Activated CD8-positive, alpha-beta memory T cell treated with anti-CD3 and anti-CD28 coated beads, Interleukin-2, amount 50 U/mL, for 24 hours (primary cell): ENCODE results near the gene TPD52L2.

Experiments
- DNase-seq: peaks from one replicate; pipeline ENCODE4 v3.0.0-alpha.2; 2020; ENCODE audit errors: extremely low read depth

TPD52L2 gene

GRCh38 chr20:63932606-63933160 lies 67.6 kb downstream of the TPD52L2 start:
- no peak for DNase-seq

- DNase-seq = no peak
Measured at GRCh38 chr20:63933646-63934045, 68.6 kb downstream of the TPD52L2 start.

GRCh38 chr20:63934271-63935068 lies 69.4 kb downstream of the TPD52L2 start:
- DNase-seq = no peak

DNA sequence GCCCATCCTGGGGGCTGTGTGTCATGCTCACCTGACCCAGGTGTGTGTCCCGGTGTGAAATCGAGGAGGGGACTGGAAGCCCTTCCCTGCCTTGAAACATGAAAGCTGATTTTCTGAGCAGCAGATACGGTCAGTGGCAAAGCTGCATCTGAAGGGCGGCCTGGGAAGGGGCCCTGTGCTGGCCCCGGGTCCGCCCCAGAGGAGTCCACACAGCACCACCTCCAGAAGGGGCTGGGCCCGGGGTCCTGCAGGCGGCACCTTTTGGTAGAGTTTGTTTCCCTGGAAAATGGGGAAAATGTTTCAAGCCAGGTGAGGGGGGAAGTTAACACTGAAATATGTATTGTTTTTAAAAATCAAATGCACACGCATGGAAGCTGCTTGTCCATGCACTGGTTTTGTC lies 70.4 kb downstream of the TPD52L2 start:
- no peak for DNase-seq

GRCh38 chr20:63937596-63937995 lies 72.5 kb downstream of the TPD52L2 start:
- DNase-seq = no peak

DNA sequence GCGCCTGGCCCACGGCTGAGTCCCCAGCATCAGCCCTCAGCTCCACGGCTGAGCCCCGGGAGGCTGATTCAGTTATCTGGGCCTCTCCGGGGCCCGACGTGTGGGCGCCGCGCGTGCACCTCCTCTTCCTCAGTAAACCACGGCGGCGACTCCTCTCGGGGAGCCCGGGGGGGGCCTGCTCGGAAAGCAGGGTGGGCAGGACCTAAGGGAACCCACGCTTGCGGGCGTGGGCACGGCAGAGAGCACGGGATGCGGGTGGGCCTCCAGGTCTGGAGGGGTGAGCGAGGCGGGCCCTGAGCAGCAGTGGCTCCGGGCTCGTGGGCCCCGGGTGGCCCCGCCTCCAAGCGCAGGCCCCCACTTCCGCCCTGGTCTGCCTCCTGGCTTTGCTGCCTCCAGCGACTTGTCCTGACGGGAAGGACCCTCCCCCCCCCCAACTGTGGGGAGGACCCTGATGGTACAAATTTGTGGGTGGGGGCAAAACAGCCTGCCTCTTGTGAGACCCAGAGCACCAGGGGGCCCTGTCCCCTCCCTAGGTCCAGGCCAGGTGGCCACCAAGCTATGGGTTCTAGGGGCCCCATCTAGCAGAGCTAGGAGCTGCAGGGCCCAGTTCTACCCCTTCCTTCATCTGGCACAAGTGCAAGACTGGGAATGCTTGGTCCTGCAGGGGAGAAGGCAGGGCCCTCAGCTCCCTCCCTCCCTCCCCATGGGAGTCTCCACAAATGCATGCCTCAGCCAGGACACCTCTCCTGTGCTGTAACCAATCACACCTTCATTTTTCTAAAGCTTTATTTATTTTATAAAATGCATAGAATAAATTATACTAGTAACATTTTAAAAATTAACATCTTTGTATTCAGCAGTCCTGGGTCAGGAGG lies 74.2 kb downstream of the TPD52L2 start:
- DNase-seq = no peak

DNA sequence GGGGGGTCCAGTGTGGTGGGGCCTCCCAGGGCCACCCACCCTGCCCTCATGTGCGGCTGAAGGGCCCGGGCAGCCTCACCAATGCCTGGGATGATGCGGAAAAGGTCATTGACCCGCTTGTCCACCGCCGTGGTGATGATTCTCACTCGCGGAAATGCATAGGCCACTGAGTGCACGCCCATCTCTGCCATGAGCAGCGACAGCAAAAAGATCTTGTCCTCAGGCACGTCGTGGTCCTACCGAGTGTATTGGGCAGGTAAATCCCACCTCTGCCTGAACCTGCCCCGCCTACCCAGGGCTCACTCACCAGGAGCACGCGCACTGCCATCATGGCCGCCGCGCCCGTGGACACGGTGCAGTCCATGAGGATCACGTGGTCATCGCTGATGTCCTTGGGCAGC lies 75.0 kb downstream of the TPD52L2 start:
- DNase-seq = no peak

GRCh38 chr20:63940472-63941266 lies 75.6 kb downstream of the TPD52L2 start:
- DNase-seq = no peak
